HepG2 (cell line): Measurements from ENCODE around the gene SYS1. TPM values are rescaled to one million over a fixed set of nuclear protein-coding genes. Genes with fewer than 3 reads are reported as not detected.

Source experiments
- ATF6 ChIP-seq: sonication (generic); formaldehyde crosslinking; conservative IDR thresholded peaks from 2 replicates; pipeline ENCODE4 v1.4.0; 2020; ENCODE audit warnings: missing genetic modification reagents
- FOXA1 ChIP-seq, 2 experiments: fragments of 450-650 bp in 1 of 2; sonication (generic) in 1 of 2; formaldehyde crosslinking in 1 of 2; IDR thresholded peaks; 2 replicates each; pipeline versions ENCODE4 v1.4.0 to v1.6.1; 2016 to 2020; ENCODE audit warnings: missing genetic modification reagents in 1 of 2
- JDP2 ChIP-seq: sonication (generic); formaldehyde crosslinking; IDR thresholded peaks from 2 replicates; pipeline ENCODE4 v1.8.1; 2022; ENCODE audit warnings: missing genetic modification reagents, borderline replicate concordance
- NFIB ChIP-seq: sonication (generic); formaldehyde crosslinking; IDR thresholded peaks from 2 replicates; pipeline ENCODE4 v1.9.0; 2021; ENCODE audit warnings: missing genetic modification reagents, mild to moderate bottlenecking, borderline replicate concordance
- RFX1 ChIP-seq: fragments of 450-650 bp; IDR thresholded peaks from 2 replicates; pipeline ENCODE4 v1.6.1; 2017
- SIN3A ChIP-seq: IDR thresholded peaks from 2 replicates; pipeline ENCODE4 v1.6.1; 2011; ENCODE audit warnings: low read depth, mild to moderate bottlenecking, control low read depth, low read length, borderline replicate concordance
- XRCC5 ChIP-seq: fragments of 200-400 bp; formaldehyde crosslinking; optimal IDR thresholded peaks from 2 replicates; pipeline ENCODE3; 2017; ENCODE audit warnings: mild to moderate bottlenecking, low read length
- ZBTB39 ChIP-seq: sonication (generic); formaldehyde crosslinking; IDR thresholded peaks from 2 replicates; pipeline ENCODE4 v1.5.0; 2020; ENCODE audit warnings: missing genetic modification reagents
- ZBTB4 ChIP-seq: sonication (generic); formaldehyde crosslinking; IDR thresholded peaks from 2 replicates; pipeline ENCODE4 v1.4.0; 2020; ENCODE audit warnings: missing genetic modification reagents, mild to moderate bottlenecking, borderline replicate concordance
- ZNF253 ChIP-seq: sonication (generic); formaldehyde crosslinking; IDR thresholded peaks from 2 replicates; pipeline ENCODE4 v1.8.0; 2022; ENCODE audit warnings: mild to moderate bottlenecking, missing genetic modification reagents, borderline replicate concordance
- ZNF496 ChIP-seq: sonication (generic); formaldehyde crosslinking; IDR thresholded peaks from 2 replicates; pipeline ENCODE4 v1.8.1; 2023; ENCODE audit warnings: mild to moderate bottlenecking, moderate library complexity, missing genetic modification reagents; ENCODE audit not compliant: insufficient replicate concordance
- ZNF639 ChIP-seq: conservative IDR thresholded peaks from 2 replicates; pipeline ENCODE4 v1.6.1; 2018; ENCODE audit warnings: missing genetic modification reagents
- ZNF687 ChIP-seq: sonication (generic); formaldehyde crosslinking; IDR thresholded peaks from 2 replicates; pipeline ENCODE4 v1.5.1; 2020; ENCODE audit warnings: mild to moderate bottlenecking, missing genetic modification reagents, moderate library complexity
- ZNF790 ChIP-seq: sonication (generic); formaldehyde crosslinking; IDR thresholded peaks from 2 replicates; pipeline ENCODE4 v1.8.0; 2022; ENCODE audit warnings: missing genetic modification reagents, mild to moderate bottlenecking, borderline replicate concordance
- polyA plus RNA-seq, 8 experiments: library from polyadenylated mRNA; depleted of rRNA in 3 of 8; stranded (reverse) in 7 of 8; unstranded in 1 of 8; fragments of >200 nt; fragmentation: Illumina TruSeq in 4 of 8; extraction: Trizol in 4 of 8; gene quantifications; 2 replicates each; pipeline versions ENCODE4 v1.2.1 to v1.2.3, GENCODE V29; 2011 to 2016; ENCODE audit warnings: low read depth in 4 of 8, missing spikeins in 1 of 8, mixed read lengths in 1 of 8; ENCODE audit not compliant: insufficient read depth in 1 of 8
- total RNA-seq, 5 experiments: library from RNA; depleted of rRNA; stranded (reverse); fragments of >200 nt; fragmentation: Illumina TruSeq; extraction: Trizol; gene quantifications; 2 replicates each; pipeline ENCODE4 v1.2.3, GENCODE V29; 2016; ENCODE audit warnings: low read depth in 1 of 5

The SYS1 gene
- total and polyA plus RNA-seq, 2 of the 13 experiments (the other 11 are each of a cell fraction or from before 2014, with no cell fraction given) = 38.3 to 65.6 TPM

GRCh38 chr20:45406260-45407066 lies 43.5 kb downstream of the SYS1 start (continued):
- 0 out of 2 replicates have a peak, but pooled peaks have one; percentile 32 for TF ChIP-seq ZBTB39 (CRISPR knock-in tag)
- TF ChIP-seq ATF6 = no peak
- peak; percentile 87 for TF ChIP-seq ZNF687 (CRISPR knock-in tag)
- peak; percentile 37; the same call in 1 of the 2 replicates for TF ChIP-seq JDP2 (CRISPR knock-in tag)
- peak; percentile 7; the same call in 1 of the 2 replicates for TF ChIP-seq ZBTB4 (CRISPR knock-in tag)
- peak; percentile 90 for TF ChIP-seq ZNF790 (CRISPR knock-in tag)
- TF ChIP-seq NFIB (CRISPR knock-in tag) = no peak
- no peak for TF ChIP-seq FOXA1 (IDR thresholded peaks at IDR 0.05)
- TF ChIP-seq FOXA1 (CRISPR knock-in tag; IDR thresholded peaks at IDR 0.05) = no peak; the same call in 1 of the 2 replicates
- no peak for TF ChIP-seq ZNF253 (CRISPR knock-in tag)
- TF ChIP-seq ZNF496 (CRISPR knock-in tag) = no peak
- TF ChIP-seq SIN3A = peak; percentile 44; the same call in 1 of the 2 replicates
- no peak for TF ChIP-seq ZNF639 (CRISPR knock-in tag)
- TF ChIP-seq XRCC5 = no peak
- no peak for TF ChIP-seq RFX1
